GM23338 (cell line): Measurements from ENCODE around the gene HACE1. TPM values are rescaled to one million over a fixed set of nuclear protein-coding genes. Genes with fewer than 3 reads are reported as not detected.

ENCODE experiments used
- ATAC-seq: fragments of 200-7000 bp; cut with Tn5 transposase; 3 replicates; pipeline ENCODE4 v1.9.1; 2020
- DNase-seq: peaks from one replicate; pipeline ENCODE4 v3.0.0-alpha.2; 2015; ENCODE audit warnings: low spot score
- H2AFZ ChIP-seq: fragments of 200-600 bp; sonication (generic); 2 replicates; pipeline ENCODE4 v1.8.0; 2016; ENCODE audit warnings: antibody characterized with exemption, mild to moderate bottlenecking, moderate library complexity
- H3F3A ChIP-seq: fragments of 200-600 bp; sonication (generic); replicated peaks from 2 replicates; pipeline ENCODE4 v1.8.0; 2017; ENCODE audit warnings: antibody characterized with exemption, mixed run types, low read depth
- H3K27ac ChIP-seq: fragments of 200-600 bp; sonication (generic); 2 replicates; pipeline ENCODE4 v1.6.1; 2016; ENCODE audit warnings: low read depth
- H3K27me3 ChIP-seq: fragments of 200-600 bp; sonication (generic); 2 replicates; pipeline ENCODE4 v1.8.0; 2016; ENCODE audit warnings: mild to moderate bottlenecking, mixed run types, moderate library complexity; ENCODE audit not compliant: insufficient read depth
- H3K36me3 ChIP-seq: fragments of 200-600 bp; sonication (generic); 2 replicates; pipeline ENCODE4 v1.8.0; 2016; ENCODE audit warnings: mild to moderate bottlenecking; ENCODE audit not compliant: insufficient read depth
- H3K4me1 ChIP-seq: fragments of 200-600 bp; sonication (generic); 2 replicates; pipeline ENCODE4 v1.8.0; 2016; ENCODE audit warnings: mild to moderate bottlenecking, moderate library complexity; ENCODE audit not compliant: insufficient read depth
- H3K4me2 ChIP-seq: fragments of 200-600 bp; sonication (generic); 2 replicates; pipeline ENCODE4 v1.7.1; 2017; ENCODE audit warnings: mixed run types
- H3K4me3 ChIP-seq: fragments of 200-600 bp; sonication (generic); 2 replicates; pipeline ENCODE4 v1.6.1; 2016; ENCODE audit warnings: mixed run types
- H3K79me2 ChIP-seq: fragments of 200-600 bp; sonication (generic); replicated peaks from 2 replicates; pipeline ENCODE4 v1.8.0; 2017; ENCODE audit warnings: mild to moderate bottlenecking; ENCODE audit not compliant: insufficient read depth
- H3K9me2 ChIP-seq: fragments of 200-600 bp; sonication (generic); 2 replicates; pipeline ENCODE4 v1.8.0; 2017; ENCODE audit not compliant: insufficient read depth
- H4K20me1 ChIP-seq: fragments of 200-600 bp; sonication (generic); replicated peaks from 2 replicates; pipeline ENCODE4 v1.8.0; 2017; ENCODE audit warnings: mild to moderate bottlenecking; ENCODE audit not compliant: insufficient read depth
- H3K27ac Mint-ChIP-seq: 2 replicates; pipeline ENCODE4 v1.8.0; 2020; ENCODE audit warnings: inconsistent platforms, mild to moderate bottlenecking, moderate library complexity, mixed read lengths
- H3K27me3 Mint-ChIP-seq: 3 replicates; pipeline ENCODE4 v1.8.0; 2022; ENCODE audit warnings: low read depth, mild to moderate bottlenecking, moderate library complexity, mixed read lengths, inconsistent platforms; ENCODE audit not compliant: insufficient read depth, poor library complexity
- H3K36me3 Mint-ChIP-seq: 3 replicates; pipeline ENCODE4 v1.8.0; 2021; ENCODE audit warnings: low read depth, mild to moderate bottlenecking, inconsistent platforms, moderate library complexity, mixed read lengths
- H3K4me1 Mint-ChIP-seq: 3 replicates; pipeline ENCODE4 v1.8.0; 2020; ENCODE audit warnings: mild to moderate bottlenecking, inconsistent platforms, mixed read lengths
- H3K4me3 Mint-ChIP-seq: 3 replicates; pipeline ENCODE4 v1.8.0; 2021; ENCODE audit warnings: moderate library complexity, mild to moderate bottlenecking, inconsistent platforms, mixed read lengths
- H3K9me3 Mint-ChIP-seq: 3 replicates; pipeline ENCODE4 v1.8.0; 2020; ENCODE audit warnings: moderate library complexity, mild to moderate bottlenecking, inconsistent platforms, mixed read lengths
- CREB1 ChIP-seq: fragments of 250-450 bp; sonication (Bioruptor Pico); IDR thresholded peaks from 2 replicates; pipeline ENCODE4 v1.5.0; 2020; ENCODE audit warnings: low read depth, mild to moderate bottlenecking, moderate library complexity
- CTCF ChIP-seq, 2 experiments: fragments of 200-600 bp in 1 of 2; sonication (generic) in 1 of 2; conservative IDR thresholded peaks; 2 replicates each; pipeline versions ENCODE4 v1.5.1 to v1.6.1; 2016 to 2017; ENCODE audit warnings: antibody characterized with exemption in 2 of 2, low read depth in 2 of 2, mild to moderate bottlenecking in 2 of 2, moderate library complexity in 1 of 2
- ETS1 ChIP-seq: IDR thresholded peaks from 2 replicates; pipeline ENCODE4 v1.6.1; 2016; ENCODE audit warnings: antibody characterized with exemption
- JUNB ChIP-seq: IDR thresholded peaks from one replicate; pipeline ENCODE4 v1.6.1; 2016; ENCODE audit warnings: antibody characterized with exemption; ENCODE audit not compliant: unreplicated experiment
- NANOG ChIP-seq: IDR thresholded peaks from 2 replicates; pipeline ENCODE4 v1.6.1; 2016; ENCODE audit warnings: antibody characterized with exemption, borderline replicate concordance
- POLR2AphosphoS5 ChIP-seq: IDR thresholded peaks from 2 replicates; pipeline ENCODE4 v1.6.1; 2016; ENCODE audit warnings: antibody characterized with exemption, low read depth
- REST ChIP-seq: IDR thresholded peaks from one replicate; pipeline ENCODE4 v1.6.1; 2018; ENCODE audit warnings: antibody characterized with exemption; ENCODE audit not compliant: unreplicated experiment
- ZNF114 ChIP-seq: fragments of 250-450 bp; sonication (Bioruptor Pico); IDR thresholded peaks from 2 replicates; pipeline ENCODE4 v1.5.0; 2020; ENCODE audit warnings: mild to moderate bottlenecking, moderate library complexity
- ZNF331 ChIP-seq: fragments of 250-450 bp; sonication (Bioruptor Pico); IDR thresholded peaks from 2 replicates; pipeline ENCODE4 v1.5.0; 2020; ENCODE audit warnings: low read depth, mild to moderate bottlenecking, moderate library complexity
- polyA plus RNA-seq: library from polyadenylated mRNA; unstranded; fragments of >200 nt; fragmentation: Nextera tagmentation; extraction: Ambion mirVana; gene quantifications from 2 replicates; pipeline ENCODE4 v1.2.1, GENCODE V29; 2016
- total RNA-seq: library from RNA; depleted of rRNA; stranded (reverse); fragments of >200 nt; shearing (Covaris generic); gene quantifications from 2 replicates; pipeline ENCODE4 v1.2.3, GENCODE V29; 2014

The HACE1 gene
- total and polyA plus RNA-seq, 2 experiments from 2014 or later, result 8.6 to 28.7 TPM

- TF ChIP-seq CTCF (conservative IDR thresholded peaks at IDR 0.05; ENCODE audit: low read depth in 2 of 2) (no peak), POLR2AphosphoS5 (no peak), ZNF331 (no peak), ETS1 (no peak), REST (no peak), NANOG (no peak), JUNB (no peak), ZNF114 (no peak), CREB1 (no peak)
Observed at GRCh38 chr6:104684911-104685415, 174.8 kb downstream of the HACE1 start (continued).

- Histone ChIP-seq H3K27ac (no peak overlapping the region), H3K4me1 (no peaks in the 10 kb centered on the region; the same call in 1 of the 2 replicates), H3K4me3 (no peak overlapping the region), H3K27me3 (no peaks in the 10 kb centered on the region), H3K4me2 (no peak overlapping the region), H3F3A (no peaks in the 10 kb centered on the region), H3K79me2 (no peaks in the 10 kb centered on the region), H3K9me2 (no peaks in the 10 kb centered on the region), H2AFZ (no peak overlapping the region; the same call in 1 of the 2 replicates), H3K36me3 (no peaks in the 10 kb centered on the region; the same call in 1 of the 2 replicates), H4K20me1 (no peaks in the 10 kb centered on the region)
- Mint-ChIP-seq H3K27me3 (no peaks in the 10 kb centered on the region), H3K4me3 (no peak overlapping the region), H3K36me3 (peaks cover under 1% of the 10 kb centered on the region; the same call in 1 of the 3 replicates), H3K4me1 (peaks cover 7% of the 10 kb centered on the region; the same call in 2 of the 3 replicates), H3K9me3 (peaks cover 6% of the 10 kb centered on the region; the same call in 2 of the 3 replicates), H3K27ac (no peak overlapping the region)
- no peak for ATAC-seq
- no peak for DNase-seq
- TF ChIP-seq REST, result no peak
- TF ChIP-seq NANOG, result no peak
Observed at GRCh38 chr6:104683809-104684208, 175.9 kb downstream of the HACE1 start.
